GM19025 (cell line): ENCODE data around the gene VAMP2.
A peak's percentile ranks its signal among the peaks of the same experiment; 100 is the strongest.

Experiments used
- ATAC-seq: cut with Tn5 transposase; IDR thresholded peaks from one replicate; pipeline ENCODE4 v1.9.1; 2021; ENCODE audit warnings: mild to moderate bottlenecking, low read depth, moderate library complexity; ENCODE audit not compliant: unreplicated experiment

VAMP2 gene

GRCh38 chr17:8162233-8162996 is at the start of gene VAMP2:
VAMP2 (minus strand) TSS chr17:8162948; CDS start chr17:8162879, 69 bp downstream.
- ATAC-seq = peak; percentile 45

GRCh38 chr17:8210761-8211458 is 48.2 kb upstream of the VAMP2 start:
- ATAC-seq = peak; percentile 21

GRCh38 chr17:8209907-8210760 is 47.4 kb upstream of the VAMP2 start, which contains the start of gene AURKB:
AURKB (minus strand) TSS chr17:8210575; CDS start chr17:8210224, 351 bp downstream.
- peak; percentile 76 for ATAC-seq

GRCh38 chr17:8206536-8206935 is 43.8 kb upstream of the VAMP2 start:
- no peak for ATAC-seq

- no peak for ATAC-seq
Observed at GRCh38 chr17:8204761-8205555, 42.2 kb upstream of the VAMP2 start.

- ATAC-seq = no peak
Observed at GRCh38 chr17:8192070-8192815, 29.5 kb upstream of the VAMP2 start.

- ATAC-seq = no peak
Observed at GRCh38 chr17:8190506-8190905, 27.8 kb upstream of the VAMP2 start.

GRCh38 chr17:8189711-8190477 is 27.1 kb upstream of the VAMP2 start, which contains the start of gene BORCS6:
BORCS6 (minus strand) TSS chr17:8190180; CDS start chr17:8190140, 40 bp downstream.
- peak; percentile 44 for ATAC-seq

GRCh38 chr17:8189041-8189710 is 26.4 kb upstream of the VAMP2 start:
- no peak for ATAC-seq

GRCh38 chr17:8188263-8188839 is 25.6 kb upstream of the VAMP2 start:
- ATAC-seq = no peak

- no peak for ATAC-seq
Observed at GRCh38 chr17:8187517-8188262, 24.9 kb upstream of the VAMP2 start.

- no peak for ATAC-seq
Observed at GRCh38 chr17:8186787-8187516, 24.2 kb upstream of the VAMP2 start.

- no peak for ATAC-seq
Observed at GRCh38 chr17:8186446-8186786, 23.7 kb upstream of the VAMP2 start.

- no peak for ATAC-seq
Observed at GRCh38 chr17:8185582-8186445, 23.1 kb upstream of the VAMP2 start.

- ATAC-seq = no peak
Observed at GRCh38 chr17:8176998-8177731, 14.4 kb upstream of the VAMP2 start.
